ENCODE measurements around the gene MED28.

DNA sequence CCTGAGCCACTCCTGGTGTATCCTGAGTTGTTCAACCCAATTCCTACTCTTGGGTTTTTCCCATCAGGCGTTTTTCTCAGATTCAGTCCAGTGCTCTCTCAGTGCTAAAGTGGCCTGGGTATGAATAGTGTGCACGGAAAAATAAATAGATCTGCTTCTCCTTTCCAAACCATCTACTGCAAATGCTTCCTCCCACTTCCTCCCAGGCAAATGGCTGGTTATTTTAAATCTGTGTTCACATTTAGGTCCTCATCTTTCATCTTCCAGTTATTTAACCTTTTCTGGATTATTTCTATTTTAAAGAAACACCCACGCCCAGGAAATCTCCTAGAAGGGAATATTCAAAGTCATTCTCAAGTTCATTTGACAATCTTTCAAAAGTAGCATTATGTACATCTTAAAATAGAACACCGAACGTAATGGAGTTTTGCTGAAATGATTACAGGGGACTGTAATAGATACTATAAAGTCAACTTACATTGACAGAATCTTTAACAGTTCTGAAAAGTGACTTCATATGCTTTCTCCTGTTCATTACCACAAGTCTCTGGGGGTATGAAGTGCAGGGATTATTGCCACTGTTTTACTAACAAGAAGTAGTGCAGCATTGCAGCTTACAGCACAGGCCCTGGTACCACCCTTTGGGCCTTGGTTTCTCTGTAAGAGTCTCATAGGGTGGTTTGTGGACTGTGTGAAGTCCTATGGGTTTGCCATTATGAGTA is 66.3 kb downstream of the MED28 start:
- TF ChIP-seq CTCF (conservative IDR thresholded peaks at IDR 0.05) (no peak), EZH2 (IDR thresholded peaks at IDR 0.05; ENCODE audit: low read depth) (no peak)

Data from PC-9 (cell line).